Panc1 (cell line): Measurements from ENCODE around the gene SUPV3L1.
"Not testable (repeated sequence)": the region's sequence is repeated elsewhere in the genome, so short reads cannot be mapped to it uniquely, and the experiment has no call there.

Experiments used
- POLR2AphosphoS5 ChIP-seq: IDR thresholded peaks from 2 replicates; pipeline ENCODE4 v1.6.1; 2012; ENCODE audit warnings: mild to moderate bottlenecking, low read depth, low read length, moderate library complexity
- TCF7L2 ChIP-seq: IDR thresholded peaks from 2 replicates; pipeline ENCODE4 v1.6.1; 2011; ENCODE audit warnings: mild to moderate bottlenecking, low read depth, low read length, inconsistent platforms
- TF ChIP-seq, protein P1 (sequence below): fragments of 450-650 bp; IDR thresholded peaks from 2 replicates; pipeline ENCODE4 v1.5.1; 2017; ENCODE audit warnings: mild to moderate bottlenecking
- TF ChIP-seq, protein P2 (sequence below), 2 experiments: IDR thresholded peaks; 2 replicates each; pipeline ENCODE4 v1.6.1; 2011 to 2012; ENCODE audit warnings: low read depth in 2 of 2, control low read depth in 1 of 2, low read length in 1 of 2, mild to moderate bottlenecking in 1 of 2, moderate library complexity in 1 of 2; ENCODE audit not compliant: insufficient read depth in 1 of 2

DNA sequence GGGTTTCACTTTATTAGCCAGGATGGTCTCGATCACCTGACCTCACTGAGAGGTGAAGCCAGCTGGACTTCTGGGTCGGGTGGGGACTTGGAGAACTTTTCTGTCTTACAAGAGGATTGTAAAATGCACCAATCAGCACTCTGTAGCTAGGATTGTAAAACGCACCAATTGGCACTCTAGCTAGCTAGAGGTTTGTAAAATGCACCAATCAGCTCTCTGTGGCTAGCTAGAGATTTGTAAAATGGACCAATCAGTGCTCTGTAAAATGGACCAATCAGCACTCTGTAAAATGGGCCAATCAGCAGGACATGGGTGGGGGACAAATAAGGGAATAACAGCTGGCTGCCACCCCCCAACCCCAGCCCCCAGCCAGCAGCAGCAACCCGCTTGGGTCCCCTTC lies 4.7 kb upstream of the SUPV3L1 start:
- TF ChIP-seq, protein P1, sequence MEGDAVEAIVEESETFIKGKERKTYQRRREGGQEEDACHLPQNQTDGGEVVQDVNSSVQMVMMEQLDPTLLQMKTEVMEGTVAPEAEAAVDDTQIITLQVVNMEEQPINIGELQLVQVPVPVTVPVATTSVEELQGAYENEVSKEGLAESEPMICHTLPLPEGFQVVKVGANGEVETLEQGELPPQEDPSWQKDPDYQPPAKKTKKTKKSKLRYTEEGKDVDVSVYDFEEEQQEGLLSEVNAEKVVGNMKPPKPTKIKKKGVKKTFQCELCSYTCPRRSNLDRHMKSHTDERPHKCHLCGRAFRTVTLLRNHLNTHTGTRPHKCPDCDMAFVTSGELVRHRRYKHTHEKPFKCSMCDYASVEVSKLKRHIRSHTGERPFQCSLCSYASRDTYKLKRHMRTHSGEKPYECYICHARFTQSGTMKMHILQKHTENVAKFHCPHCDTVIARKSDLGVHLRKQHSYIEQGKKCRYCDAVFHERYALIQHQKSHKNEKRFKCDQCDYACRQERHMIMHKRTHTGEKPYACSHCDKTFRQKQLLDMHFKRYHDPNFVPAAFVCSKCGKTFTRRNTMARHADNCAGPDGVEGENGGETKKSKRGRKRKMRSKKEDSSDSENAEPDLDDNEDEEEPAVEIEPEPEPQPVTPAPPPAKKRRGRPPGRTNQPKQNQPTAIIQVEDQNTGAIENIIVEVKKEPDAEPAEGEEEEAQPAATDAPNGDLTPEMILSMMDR = not testable (repeated sequence)
- TF ChIP-seq, protein P2, sequence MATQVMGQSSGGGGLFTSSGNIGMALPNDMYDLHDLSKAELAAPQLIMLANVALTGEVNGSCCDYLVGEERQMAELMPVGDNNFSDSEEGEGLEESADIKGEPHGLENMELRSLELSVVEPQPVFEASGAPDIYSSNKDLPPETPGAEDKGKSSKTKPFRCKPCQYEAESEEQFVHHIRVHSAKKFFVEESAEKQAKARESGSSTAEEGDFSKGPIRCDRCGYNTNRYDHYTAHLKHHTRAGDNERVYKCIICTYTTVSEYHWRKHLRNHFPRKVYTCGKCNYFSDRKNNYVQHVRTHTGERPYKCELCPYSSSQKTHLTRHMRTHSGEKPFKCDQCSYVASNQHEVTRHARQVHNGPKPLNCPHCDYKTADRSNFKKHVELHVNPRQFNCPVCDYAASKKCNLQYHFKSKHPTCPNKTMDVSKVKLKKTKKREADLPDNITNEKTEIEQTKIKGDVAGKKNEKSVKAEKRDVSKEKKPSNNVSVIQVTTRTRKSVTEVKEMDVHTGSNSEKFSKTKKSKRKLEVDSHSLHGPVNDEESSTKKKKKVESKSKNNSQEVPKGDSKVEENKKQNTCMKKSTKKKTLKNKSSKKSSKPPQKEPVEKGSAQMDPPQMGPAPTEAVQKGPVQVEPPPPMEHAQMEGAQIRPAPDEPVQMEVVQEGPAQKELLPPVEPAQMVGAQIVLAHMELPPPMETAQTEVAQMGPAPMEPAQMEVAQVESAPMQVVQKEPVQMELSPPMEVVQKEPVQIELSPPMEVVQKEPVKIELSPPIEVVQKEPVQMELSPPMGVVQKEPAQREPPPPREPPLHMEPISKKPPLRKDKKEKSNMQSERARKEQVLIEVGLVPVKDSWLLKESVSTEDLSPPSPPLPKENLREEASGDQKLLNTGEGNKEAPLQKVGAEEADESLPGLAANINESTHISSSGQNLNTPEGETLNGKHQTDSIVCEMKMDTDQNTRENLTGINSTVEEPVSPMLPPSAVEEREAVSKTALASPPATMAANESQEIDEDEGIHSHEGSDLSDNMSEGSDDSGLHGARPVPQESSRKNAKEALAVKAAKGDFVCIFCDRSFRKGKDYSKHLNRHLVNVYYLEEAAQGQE (IDR thresholded peaks at IDR 0.05; ENCODE audit: insufficient read depth in 1 of 2, low read depth in 2 of 2, low read length in 1 of 2) = not testable (repeated sequence)
- not testable (repeated sequence) for TF ChIP-seq POLR2AphosphoS5, TCF7L2
